NOMO-1 treated with DMSO at 0.1 percent for 48 hours (cell line): ENCODE measurements around the gene FAXC.
"Not testable (repeated sequence)": the region's sequence is repeated elsewhere in the genome, so short reads cannot be mapped to it uniquely, and the experiment has no call there.

ENCODE experiments used
- DNase-seq: peaks from one replicate; lab custom pipeline; 2025; ENCODE audit not compliant: unreplicated experiment; lab: John Stamatoyannopoulos, UW

The FAXC gene

DNA sequence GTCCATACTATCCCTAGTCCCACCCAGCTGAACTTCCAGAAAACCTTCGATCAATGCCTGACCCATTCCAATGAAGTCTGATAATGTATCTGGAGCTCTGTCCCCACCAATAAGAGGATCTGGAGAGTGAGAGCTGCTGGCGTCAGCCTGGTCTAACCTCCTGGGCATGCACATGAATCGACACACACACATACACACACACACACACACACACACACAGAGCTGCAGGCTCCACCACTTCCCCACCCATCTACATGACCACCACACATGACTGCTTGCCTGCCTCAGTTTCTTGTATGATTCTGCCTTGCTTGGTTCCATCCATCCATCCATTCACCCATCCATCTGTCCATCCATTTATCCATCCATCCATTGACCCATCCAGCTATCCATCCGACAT lies 60.8 kb downstream of the FAXC start:
- no peak for DNase-seq

GRCh38 chr6:99287523-99287922 lies 62.0 kb downstream of the FAXC start:
- DNase-seq, result no peak

DNA sequence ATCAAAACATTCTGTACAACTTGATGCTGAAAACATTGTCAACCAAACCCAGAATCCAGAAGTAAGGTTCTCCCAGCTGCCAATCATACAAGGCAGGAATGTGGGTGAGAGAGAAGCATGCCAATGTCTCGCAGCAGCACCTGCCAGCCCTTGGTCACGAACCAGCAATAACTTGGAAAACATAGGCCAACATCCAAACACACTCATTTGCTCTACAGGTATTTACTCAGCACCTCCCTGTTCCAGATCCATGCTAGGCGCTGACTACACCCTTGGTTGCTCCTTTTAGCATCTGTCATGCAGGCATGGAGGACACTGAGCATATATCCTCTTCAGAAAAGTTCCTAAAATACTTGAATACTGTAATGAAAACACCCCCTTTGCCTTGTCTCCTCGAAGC lies 63.6 kb downstream of the FAXC start:
- no peak for DNase-seq

GRCh38 chr6:99282479-99283062 lies 66.9 kb downstream of the FAXC start:
- peak; percentile 3 for DNase-seq

GRCh38 chr6:99276747-99277146 lies 72.7 kb downstream of the FAXC start:
- no peak for DNase-seq

- no peak for DNase-seq
Measured at GRCh38 chr6:99270826-99271225, 78.6 kb downstream of the FAXC start.

- no peak for DNase-seq
Measured at GRCh38 chr6:99270030-99270429, 79.4 kb downstream of the FAXC start.

- no peak for DNase-seq
Measured at GRCh38 chr6:99269207-99269606, 80.3 kb downstream of the FAXC start.

DNA sequence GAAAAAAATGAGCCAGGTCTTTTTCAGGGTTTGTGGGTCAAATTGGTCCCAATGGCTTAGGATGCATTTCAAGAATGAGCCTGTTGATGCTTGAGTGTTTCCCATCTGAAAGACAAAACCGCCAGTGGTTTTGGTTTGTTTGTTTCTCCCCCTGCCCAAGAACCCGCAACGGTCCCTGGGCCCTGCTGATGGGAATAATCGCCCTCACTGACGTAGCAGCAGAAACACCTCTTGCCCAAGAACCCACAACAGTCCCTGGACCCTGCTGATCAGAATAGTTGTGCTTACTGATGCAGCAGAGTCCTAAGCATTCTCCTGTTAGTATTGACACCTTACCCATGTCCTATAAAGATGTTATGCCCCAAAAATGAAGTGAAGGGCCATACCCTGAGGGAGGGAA lies 82.5 kb downstream of the FAXC start:
- DNase-seq, result not testable (repeated sequence)

DNA sequence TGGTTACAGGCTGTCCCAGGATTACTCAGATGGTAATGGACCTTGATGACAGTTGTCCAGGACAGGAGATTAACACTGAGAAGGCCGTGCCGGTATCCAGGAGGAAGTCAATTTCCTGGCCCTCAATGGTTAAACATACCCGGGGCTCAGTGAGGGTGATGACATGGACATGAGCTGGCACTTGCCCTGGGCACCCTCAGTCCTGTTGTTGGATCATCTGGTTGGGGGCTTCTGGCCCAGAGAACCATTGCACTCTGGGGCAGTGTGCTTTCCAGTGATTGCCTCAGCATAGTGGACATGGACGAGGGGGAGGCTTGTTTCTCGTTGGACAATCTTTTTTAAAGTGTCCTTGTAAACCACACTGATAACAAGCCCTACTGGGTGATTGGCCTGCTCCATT lies 84.0 kb downstream of the FAXC start:
- DNase-seq, result not testable (repeated sequence)

DNA sequence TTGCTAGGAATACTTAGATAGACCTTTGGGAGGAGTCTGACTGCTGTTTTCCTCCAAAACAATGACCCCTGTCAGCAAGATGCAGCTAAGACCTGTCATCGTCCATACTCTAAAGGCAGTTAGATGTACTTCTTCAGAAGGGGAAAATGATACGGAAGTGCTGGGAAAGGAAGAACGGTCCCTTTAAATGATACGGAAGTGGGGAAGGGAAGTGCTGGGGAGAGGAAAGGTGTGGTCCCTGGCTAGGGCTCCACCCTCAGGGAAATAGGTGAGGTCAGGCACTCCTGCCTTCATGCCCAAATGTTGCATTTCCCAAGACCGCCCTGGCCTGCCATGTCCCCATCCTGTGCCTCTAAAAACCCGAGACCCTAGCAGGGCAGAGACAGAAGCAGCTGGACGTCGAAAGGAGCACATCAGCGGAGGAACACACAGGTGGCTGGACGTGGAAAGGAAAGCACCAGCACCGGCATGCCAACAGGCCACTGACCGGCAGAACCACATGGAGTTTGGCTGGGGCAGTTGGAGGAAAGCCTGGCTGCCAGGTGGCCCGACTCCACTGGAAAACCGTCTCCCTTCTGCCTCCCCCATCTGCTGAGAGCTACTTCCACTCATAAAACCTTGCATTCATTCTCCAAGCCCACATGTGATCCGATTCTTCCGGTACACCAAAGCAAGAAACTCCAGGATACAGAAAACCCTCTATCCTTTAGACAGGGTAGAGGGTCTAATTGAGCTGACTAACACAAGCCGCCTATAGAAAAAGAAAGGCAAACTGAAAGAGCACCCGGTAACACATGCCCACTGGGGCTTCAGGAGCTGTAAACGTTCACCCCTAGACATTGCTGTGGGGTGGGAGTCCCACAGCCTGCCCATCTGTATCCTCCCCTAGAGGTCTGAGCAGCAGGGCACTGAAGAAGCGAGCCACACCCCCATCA lies 94.6 kb downstream of the FAXC start:
- no peak for DNase-seq

GRCh38 chr6:99253271-99253670 lies 96.2 kb downstream of the FAXC start:
- no peak for DNase-seq

- no peak for DNase-seq
Measured at GRCh38 chr6:99252421-99252820, 97.1 kb downstream of the FAXC start.

DNA sequence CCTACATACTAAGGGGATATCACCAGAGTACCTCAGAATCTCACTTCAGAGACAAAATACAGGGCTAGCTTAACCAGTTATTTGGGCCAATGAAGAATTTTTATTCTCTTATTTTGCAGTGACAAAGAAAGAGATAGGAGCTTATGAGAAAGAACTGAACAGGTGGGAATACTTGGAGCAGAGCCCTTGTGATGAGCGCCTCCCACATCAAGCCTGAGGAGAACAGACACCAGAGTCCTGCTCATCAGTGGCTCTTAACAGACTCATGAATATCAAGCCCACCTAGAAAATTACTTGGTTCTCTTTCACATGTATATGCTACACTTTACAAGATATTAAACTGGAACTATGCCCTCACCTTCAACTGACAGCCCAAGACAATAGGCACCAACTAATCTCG lies 99.0 kb downstream of the FAXC start:
- no peak for DNase-seq

DNA sequence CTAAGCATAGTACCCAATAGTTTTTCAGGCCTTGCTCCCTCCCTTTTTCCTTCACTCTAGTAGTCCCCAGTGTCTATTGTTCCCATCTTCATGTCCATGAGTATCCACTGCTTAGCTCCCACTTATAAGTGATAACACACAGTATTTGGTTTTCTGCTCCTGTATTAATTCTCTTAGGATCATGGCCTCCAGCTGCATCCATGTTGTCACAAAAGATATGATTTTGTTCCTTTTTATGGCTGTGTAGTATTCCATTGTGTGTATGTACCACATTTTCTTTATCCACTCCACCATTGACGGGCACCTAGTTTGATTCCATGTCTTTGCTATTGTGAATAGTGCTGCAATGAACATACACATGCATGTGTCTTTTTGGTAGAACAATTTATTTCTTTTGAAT lies 102.9 kb downstream of the FAXC start:
- no peak for DNase-seq

GRCh38 chr6:99241905-99242534 lies 107.5 kb downstream of the FAXC start:
- no peak for DNase-seq

DNA sequence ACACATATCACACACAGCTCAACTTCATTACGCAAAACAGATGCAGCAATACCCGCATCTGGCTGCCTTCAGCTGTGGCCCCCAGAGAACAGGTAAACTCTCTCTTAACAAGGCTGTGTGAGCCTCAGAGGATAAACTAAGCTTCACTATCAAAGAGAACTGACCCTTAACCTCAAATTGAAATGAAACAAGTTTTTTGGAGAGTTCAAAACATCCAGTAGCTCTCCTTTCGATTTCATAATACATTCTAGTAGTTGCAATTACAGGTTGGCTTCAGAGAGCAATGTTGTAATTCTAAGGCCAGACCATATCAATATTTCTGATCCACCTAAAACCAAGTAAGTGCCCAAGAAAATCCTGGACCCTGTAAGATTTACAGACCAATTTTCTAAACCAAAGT lies 113.5 kb downstream of the FAXC start:
- DNase-seq, result no peak

- DNase-seq, result no peak
Measured at GRCh38 chr6:99233219-99233618, 116.3 kb downstream of the FAXC start.

- no peak for DNase-seq
Measured at GRCh38 chr6:99232056-99232455, 117.4 kb downstream of the FAXC start.

GRCh38 chr6:99225172-99225571 lies 124.3 kb downstream of the FAXC start:
- no peak for DNase-seq
